HG02759 (cell line): ENCODE measurements around the gene RNMT.
A peak's percentile ranks its signal among the peaks of the same experiment; 100 is the strongest.
"Not testable (repeated sequence)": the region's sequence is repeated elsewhere in the genome, so short reads cannot be mapped to it uniquely, and the experiment has no call there.

Experiments
- ATAC-seq: cut with Tn5 transposase; IDR thresholded peaks from one replicate; pipeline ENCODE4 v1.9.1; 2021; ENCODE audit warnings: mild to moderate bottlenecking, moderate library complexity; ENCODE audit not compliant: unreplicated experiment

Gene RNMT

GRCh38 chr18:13730481-13730880 is 4.0 kb downstream of the RNMT start:
- no peak for ATAC-seq

- ATAC-seq = no peak
These were observed 9.2 kb downstream of the RNMT start for GRCh38 chr18:13735681-13736080.

- ATAC-seq = no peak
These were observed 19.2 kb downstream of the RNMT start for GRCh38 chr18:13745696-13746095.

DNA sequence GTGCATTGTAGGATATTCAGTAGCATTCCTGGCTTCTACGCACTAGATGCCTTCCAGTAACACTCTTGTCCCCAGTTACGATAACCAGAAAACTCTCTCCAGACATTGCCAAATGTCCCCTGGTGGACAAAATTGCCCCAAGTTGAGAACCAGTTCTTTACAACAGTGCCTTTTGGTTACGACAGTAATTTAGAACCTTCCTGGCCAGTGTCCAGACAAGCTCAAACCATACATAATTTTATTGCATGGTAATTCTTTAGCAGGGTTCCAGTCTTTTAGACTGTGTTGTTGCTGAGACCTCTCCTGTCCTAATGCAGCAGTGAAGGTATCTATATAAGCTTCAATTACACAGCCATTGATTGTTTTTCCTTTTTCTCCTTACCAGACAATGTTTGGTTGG is 20.2 kb downstream of the RNMT start:
- ATAC-seq = no peak

- not testable (repeated sequence) for ATAC-seq
These were observed 25.1 kb downstream of the RNMT start for GRCh38 chr18:13751599-13751998.

- ATAC-seq = no peak
These were observed 29.8 kb downstream of the RNMT start for GRCh38 chr18:13756261-13756660.

DNA sequence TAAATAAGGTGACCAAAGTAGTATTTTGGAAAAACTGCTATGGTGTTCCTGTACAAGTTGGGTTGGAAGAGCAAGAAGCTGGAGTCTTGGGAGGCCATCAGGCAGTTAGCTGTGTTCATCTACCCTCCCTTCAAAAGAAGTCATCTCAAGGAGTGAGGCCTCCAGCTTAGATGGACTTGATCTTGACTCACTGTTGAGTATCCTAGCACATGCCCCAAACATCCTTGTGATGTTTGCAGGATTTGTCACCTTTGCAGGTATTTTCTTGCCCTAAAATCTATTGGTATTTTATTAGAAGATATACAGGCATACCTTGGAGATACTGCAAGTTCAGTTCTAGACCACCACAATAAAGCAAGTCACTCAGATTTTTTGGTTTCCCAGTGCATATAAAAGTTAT is 30.2 kb downstream of the RNMT start:
- ATAC-seq = no peak

GRCh38 chr18:13758622-13759021 is 32.1 kb downstream of the RNMT start:
- no peak for ATAC-seq

DNA sequence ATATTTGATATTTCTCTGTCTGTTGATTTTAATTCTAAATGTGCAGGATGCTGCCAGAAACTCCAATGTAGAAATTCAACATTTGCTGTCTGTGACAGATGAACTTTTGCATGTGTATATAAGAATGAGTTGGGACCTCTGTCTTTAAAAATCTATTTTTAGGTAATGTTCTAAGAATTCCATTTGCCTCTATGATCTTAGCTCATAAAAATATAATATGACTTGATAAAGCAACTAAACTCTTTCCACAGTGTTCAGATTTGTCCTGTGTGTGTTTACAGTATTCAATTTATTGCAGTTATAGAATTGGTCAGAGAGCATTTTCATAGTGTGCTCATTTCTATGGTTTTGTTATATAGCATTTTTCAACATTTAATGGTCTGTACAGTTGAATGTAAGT is 33.6 kb downstream of the RNMT start:
- no peak for ATAC-seq

DNA sequence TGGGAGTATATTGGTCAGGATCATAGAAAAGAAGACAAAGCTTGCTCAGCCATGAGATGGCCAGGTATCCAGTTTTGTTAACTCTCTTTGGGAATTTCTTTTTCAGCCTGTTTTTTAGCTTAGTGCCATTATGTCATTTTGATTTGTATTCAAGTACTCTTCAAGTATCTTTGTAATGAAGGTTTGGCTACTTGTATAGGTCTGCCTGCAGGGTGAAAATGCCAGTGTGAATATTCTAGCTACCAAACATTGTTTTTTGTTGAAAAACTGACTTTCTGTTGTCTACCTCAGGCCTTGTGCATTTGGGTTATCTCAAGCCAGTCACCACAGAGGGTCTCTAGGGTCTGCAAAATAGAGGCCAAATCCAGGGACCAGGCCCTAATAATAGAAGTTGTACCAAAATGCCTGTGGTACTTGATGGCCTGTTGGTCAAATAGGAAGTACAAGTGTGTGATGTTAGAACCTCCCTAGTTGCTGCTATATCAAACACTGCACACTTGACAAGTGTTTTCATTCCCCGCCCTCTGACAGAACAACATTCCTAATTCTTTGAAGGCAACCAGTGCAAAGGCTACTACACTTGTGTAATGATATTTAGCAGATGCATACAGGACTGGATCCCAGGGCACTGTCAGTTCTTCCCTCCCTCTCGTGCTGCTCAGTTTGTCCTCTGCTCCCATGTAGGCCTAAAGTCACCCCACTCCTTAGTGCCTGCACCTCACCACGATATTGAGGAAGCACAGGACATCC is 36.4 kb downstream of the RNMT start:
- no peak for ATAC-seq

- ATAC-seq = no peak
These were observed 48.6 kb downstream of the RNMT start for GRCh38 chr18:13775058-13775457.

DNA sequence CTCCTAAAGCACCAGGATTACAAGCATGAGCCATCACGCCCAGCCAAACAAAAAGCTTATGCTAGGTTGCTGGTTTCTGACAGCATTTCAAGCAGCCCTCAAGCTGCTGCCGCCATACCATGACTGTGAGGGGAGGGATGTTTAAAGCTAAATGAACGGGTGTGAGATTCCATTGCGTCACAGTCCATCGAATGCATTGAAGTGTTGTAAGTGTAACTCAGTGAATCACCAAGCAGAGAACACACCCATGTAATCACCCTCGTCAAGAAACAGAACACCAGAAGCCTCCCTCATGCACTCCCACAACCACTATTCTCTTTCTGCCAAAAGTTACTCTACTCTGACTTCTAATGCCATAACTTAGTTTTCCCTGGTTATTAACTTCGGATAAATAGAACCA is 64.7 kb downstream of the RNMT start:
- no peak for ATAC-seq

- ATAC-seq = no peak
These were observed 67.3 kb downstream of the RNMT start for GRCh38 chr18:13793819-13794218.

- ATAC-seq = no peak
These were observed 70.0 kb downstream of the RNMT start for GRCh38 chr18:13796515-13796914.

DNA sequence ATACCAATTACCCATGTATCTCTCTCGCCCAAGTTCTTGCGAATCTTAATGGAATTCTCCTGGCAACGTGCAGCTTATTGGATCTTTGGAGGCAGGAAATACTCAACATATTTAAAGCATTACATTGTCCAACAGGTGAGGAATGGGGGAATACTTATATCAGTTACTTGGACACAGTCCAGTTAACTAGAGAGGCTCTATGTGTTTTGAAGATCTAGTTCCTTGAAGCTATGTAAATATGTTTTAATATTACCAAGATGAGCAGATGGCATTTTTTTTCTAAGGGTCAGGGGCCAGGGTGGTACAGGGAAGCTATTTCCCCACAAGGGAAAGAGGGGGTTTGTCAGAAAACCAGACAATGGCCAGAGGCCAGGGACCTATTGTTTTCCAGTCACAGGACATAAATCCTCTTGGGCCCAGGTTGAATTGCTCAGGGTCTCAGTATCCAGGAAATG is 70.7 kb downstream of the RNMT start:
- ATAC-seq = no peak

GRCh38 chr18:13799396-13799795 is 72.9 kb downstream of the RNMT start:
- ATAC-seq = no peak

GRCh38 chr18:13800505-13801259 is 74.2 kb downstream of the RNMT start:
- peak; percentile 73 for ATAC-seq

DNA sequence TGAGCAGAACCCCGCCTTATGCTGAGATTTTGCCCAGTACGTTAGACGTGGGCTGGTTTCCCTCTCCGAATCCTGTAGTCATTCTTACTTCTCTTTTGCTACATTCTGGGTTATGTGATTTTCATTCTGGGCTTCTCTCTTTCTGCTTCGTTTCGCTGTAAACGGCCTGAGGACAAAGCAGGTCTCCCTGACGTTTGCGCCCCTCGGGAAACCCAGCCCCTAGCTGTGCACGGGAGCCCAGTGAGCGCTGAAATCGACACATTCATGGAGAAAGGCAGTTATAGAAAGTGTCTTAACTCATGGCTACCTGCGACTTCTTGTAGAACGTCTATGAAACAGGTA is 74.8 kb downstream of the RNMT start:
- no peak for ATAC-seq

GRCh38 chr18:13804305-13804704 is 77.8 kb downstream of the RNMT start:
- ATAC-seq = no peak

DNA sequence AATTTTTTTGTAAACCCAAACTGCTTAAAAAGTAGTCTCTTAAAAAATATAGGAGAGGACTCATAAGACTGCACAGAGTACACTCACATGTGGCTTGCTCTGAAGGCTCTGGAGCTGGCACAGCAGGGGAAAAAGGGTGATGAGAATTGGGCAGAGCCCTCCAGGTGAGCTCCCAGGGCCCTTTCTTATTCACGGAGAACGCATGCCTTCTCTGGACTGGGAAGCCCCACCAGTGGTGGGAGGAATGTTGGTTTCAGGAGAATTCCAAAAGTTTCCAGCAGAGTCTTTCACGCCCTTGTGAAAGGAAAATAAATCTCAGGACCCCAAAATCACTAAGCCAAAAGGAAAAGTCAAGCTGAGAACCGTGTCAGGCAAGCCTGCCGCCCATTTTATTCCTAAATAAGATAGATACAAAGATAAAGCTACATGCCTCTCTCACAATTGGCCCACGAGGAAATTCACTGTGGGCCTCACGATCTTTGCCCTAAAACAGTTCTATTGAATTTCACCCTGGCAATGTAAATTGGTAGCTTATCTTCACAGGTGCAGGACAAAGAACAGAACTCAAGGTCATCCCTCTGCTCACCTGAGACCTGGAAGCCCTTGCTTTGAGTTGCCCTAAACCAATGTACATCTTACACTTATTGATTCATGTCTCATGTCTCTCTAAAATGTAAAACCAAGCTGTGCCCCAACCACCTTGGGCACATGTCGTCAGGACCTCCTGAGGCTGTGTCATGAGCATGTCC is 82.0 kb downstream of the RNMT start:
- ATAC-seq = no peak

- no peak for ATAC-seq
These were observed 82.6 kb downstream of the RNMT start for GRCh38 chr18:13809043-13809430.
